Dermis microvascular lymphatic vessel endothelial cell (primary cell): ENCODE data around the gene FAF1. TPM values are rescaled to one million over a fixed set of nuclear protein-coding genes. Genes with fewer than 3 reads are reported as not detected.

Experiments used
- DNase-seq, 2 donors: peaks; one replicate each; pipeline versions ENCODE4 v3.0.0 to v3.0.0-alpha.2; 2010; ENCODE audit warnings: low read depth in 2 of 2
- total RNA-seq: library from RNA; depleted of rRNA; stranded (reverse); fragments of >200 nt; gene quantifications from 2 replicates; pipeline ENCODE4 v1.2.1, GENCODE V29; 2014

FAF1 gene
- total RNA-seq, 1 donor from 2014 or later: 23.7 TPM

GRCh38 chr1:50418600-50419109, 541.4 kb downstream of the FAF1 start:
- DNase-seq: peak in 1 of 2 donors; percentile 25

GRCh38 chr1:50417946-50418599, 542.0 kb downstream of the FAF1 start:
- no peak for DNase-seq

- DNase-seq: no peak
These were observed 542.6 kb downstream of the FAF1 start for GRCh38 chr1:50417507-50417906.

DNA sequence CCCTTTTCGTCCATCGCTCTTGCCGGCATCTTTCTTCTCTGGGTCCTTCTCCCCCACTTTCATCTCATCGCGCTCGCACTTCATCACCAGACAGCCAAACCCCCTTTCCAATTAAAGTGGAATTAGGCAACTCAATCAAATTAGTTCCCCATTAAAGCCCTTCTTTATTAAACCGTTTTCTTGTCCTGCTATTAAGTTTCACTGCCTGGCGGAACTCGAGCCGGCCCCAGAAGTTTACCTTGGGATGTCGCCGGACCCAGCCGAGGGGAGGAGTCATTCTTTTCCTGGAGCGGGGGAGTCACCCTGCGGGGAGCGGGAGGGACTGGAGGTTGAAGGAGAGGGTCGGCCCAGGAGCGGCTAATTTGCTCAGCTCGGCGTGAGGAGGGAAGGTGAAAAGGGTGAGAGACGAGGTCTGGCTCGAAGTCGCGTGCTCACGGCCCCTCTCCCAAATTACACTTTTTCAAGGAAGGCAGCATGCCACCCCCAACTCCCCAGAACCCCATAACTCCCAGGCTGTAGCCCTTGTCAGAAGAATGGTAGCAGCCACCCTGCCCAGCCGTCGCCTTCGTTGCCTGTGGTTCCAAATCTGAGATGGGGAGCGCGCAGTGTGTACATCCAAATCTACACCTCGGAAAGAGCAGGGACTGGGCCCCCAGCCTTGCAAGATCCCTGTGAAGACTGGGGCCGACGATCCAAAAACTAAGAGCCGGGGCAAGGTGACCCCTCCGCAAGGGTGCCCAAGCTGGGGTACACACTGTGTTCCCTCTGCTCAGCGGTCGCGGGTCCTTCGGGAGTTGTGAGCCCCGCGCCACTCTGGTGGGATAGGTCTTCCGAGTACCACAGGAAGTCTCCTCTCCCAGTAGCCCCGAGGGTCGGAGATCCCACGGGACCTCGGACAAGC, 543.3 kb downstream of the FAF1 start:
- DNase-seq: no peak

GRCh38 chr1:50416150-50416527, 543.9 kb downstream of the FAF1 start:
- no peak for DNase-seq

DNA sequence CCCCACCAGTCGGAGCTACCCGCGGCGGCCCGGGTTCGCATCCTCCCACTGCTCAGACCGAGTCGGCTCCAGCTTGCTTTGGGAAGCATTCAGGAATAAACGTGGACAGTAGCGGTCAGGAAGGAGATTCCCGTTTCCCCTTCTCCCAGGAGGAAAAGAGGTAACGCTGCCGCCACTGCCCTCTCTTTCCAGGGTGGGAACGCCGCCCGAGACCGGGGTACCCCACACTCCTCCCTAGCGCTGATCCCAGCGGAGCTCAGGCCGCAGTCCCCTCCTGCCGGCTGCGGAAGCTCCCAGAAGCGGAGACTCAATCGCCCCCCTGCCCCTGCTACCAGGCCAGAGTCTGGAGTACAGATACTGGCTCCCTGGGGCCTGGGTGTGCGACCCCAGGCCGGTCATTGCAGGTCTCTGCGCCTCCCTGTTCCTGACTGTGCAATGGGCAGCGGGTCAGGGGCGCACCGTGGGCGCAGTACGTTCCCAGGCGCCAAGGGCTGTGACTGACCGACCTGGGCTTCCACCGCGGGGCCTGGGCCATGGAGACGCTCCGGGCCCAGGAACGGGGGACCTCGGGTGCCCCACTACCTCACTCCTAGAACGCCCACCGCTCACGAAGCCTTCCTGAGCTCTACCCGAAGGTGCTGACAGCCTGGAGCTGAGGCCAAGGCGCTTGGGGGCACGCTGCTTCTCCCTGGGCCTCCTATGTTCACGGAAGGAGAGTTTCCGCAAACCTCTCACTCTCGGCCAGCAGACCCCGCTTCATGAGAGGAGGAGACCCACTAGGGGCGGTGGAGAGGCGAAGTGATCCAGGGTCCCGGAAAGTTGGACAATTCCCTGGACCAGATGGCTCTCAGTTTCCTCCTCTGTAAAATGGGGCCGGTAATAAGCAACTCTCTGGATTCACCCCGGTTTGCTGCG, 544.6 kb downstream of the FAF1 start:
- no peak for DNase-seq

DNA sequence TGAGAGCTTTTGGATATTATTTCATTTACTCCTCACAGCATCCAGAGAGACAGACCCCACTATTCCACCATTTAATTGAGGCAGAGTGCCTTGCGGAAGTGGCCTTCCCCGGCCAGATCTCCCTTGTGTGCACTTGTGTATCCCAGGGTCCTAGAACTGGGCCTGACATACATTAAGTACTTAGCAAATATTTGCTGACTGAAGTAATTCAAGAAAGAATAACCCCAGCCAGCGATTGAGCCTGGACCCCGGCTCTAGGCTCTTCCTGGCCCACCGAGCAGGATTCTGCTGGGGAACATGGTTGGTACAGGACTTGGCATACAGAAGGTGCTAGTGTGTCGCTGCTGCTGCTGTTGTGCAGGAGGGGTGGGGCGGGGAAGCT, 545.2 kb downstream of the FAF1 start:
- no peak for DNase-seq

DNA sequence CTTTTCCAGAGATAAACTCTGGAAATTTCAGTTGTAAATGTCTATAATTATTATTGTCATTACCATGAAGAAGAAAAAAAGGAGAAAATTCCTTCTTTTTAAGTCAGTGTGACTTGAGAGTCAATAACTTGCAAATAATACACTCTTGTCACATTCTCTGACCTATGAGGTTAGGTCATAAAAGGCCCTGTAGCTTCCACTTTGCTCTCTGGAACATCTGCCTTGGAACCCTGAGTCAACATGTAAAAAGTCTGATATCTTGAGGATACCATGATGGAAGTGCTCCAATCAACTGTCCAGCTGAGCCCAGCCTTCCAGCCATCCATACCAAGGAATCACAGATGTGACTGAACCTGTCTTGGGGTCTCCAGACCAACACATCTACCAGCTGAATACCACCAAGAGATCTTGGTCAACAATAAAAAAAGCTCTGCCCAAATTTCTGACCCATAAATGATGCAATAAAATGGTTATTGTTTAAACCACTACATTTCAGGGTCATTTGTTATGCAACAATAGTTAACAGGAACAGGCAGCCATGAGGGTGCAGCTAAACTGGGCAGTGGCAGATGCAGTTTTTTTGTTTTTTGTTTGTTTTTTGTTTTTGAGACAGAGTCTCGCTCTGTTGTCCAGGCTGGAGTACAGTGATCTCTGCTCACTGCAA, 547.1 kb downstream of the FAF1 start:
- no peak for DNase-seq

- DNase-seq: no peak
These were observed 554.3 kb downstream of the FAF1 start for GRCh38 chr1:50405814-50406213.

GRCh38 chr1:50393522-50394120, 566.4 kb downstream of the FAF1 start:
- peak in 1 of 2 donors; percentile 8 for DNase-seq

Other genes starting within 250 kb of the FAF1 start
- 12.0 and 17.6 TPM in 2 replicates for gene CDKN2C, start 10.0 kb upstream of the FAF1 start, total RNA-seq
- not detected in 2 replicates for gene C1orf185, start 142.0 kb upstream of the FAF1 start, total RNA-seq